GM20431 (cell line): ENCODE measurements around the gene AUH.

Source experiments
- in situ Hi-C: fragments of 300-500 bp; cut with MseI, MboI; formaldehyde crosslinking; loops from one replicate; pipeline ENCODE4 v1.15.0; 2020; ENCODE audit warnings: low sequenced_read_pairs; ENCODE audit not compliant: unreplicated experiment

AUH gene

GRCh38 chr9:91302831-91303230 lies 58.9 kb downstream of the AUH start:
- in situ Hi-C loops: no loop called here

- in situ Hi-C loops: no loop called here
Observed at GRCh38 chr9:91301161-91301560, 60.6 kb downstream of the AUH start.

GRCh38 chr9:91298311-91298710 lies 63.4 kb downstream of the AUH start:
- in situ Hi-C loops: no loop called here

- in situ Hi-C loops: no loop called here
Observed at GRCh38 chr9:91297306-91297705, 64.4 kb downstream of the AUH start.

GRCh38 chr9:91296354-91296753 lies 65.4 kb downstream of the AUH start:
- in situ Hi-C loops: no loop called here

GRCh38 chr9:91295357-91295756 lies 66.4 kb downstream of the AUH start:
- in situ Hi-C loops: no loop called here

- in situ Hi-C loops: no loop called here
Observed at GRCh38 chr9:91291866-91292265, 69.9 kb downstream of the AUH start.

GRCh38 chr9:91289244-91289643 lies 72.5 kb downstream of the AUH start:
- in situ Hi-C loops: no loop called here

- in situ Hi-C loops: no loop called here
Observed at GRCh38 chr9:91285729-91286353, 75.9 kb downstream of the AUH start.

- in situ Hi-C loops: no loop called here
Observed at GRCh38 chr9:91282292-91282691, 79.4 kb downstream of the AUH start.

GRCh38 chr9:91279296-91280204 lies 82.2 kb downstream of the AUH start:
- in situ Hi-C loops: no loop called here

GRCh38 chr9:91276513-91276912 lies 85.2 kb downstream of the AUH start:
- in situ Hi-C loops: no loop called here

- in situ Hi-C loops: no loop called here
Observed at GRCh38 chr9:91275655-91276054, 86.1 kb downstream of the AUH start.

GRCh38 chr9:91274949-91275492 lies 86.7 kb downstream of the AUH start:
- in situ Hi-C loops: no loop called here

GRCh38 chr9:91273853-91274552 lies 87.7 kb downstream of the AUH start:
- in situ Hi-C loops: no loop called here

GRCh38 chr9:91271156-91271555 lies 90.6 kb downstream of the AUH start:
- in situ Hi-C loops: no loop called here

GRCh38 chr9:91269907-91270491 lies 91.7 kb downstream of the AUH start:
- in situ Hi-C loops: no loop called here

GRCh38 chr9:91266448-91266847 lies 95.3 kb downstream of the AUH start:
- in situ Hi-C loops: no loop called here

GRCh38 chr9:91265514-91265913 lies 96.2 kb downstream of the AUH start:
- in situ Hi-C loops: no loop called here

- in situ Hi-C loops: no loop called here
Observed at GRCh38 chr9:91261417-91261816, 100.3 kb downstream of the AUH start.
